GM13976 (cell line): ENCODE results near the gene PLEKHG3.

Experiments
- DNase-seq: peaks from one replicate; pipeline ENCODE4 v3.0.0; 2012; ENCODE audit warnings: low spot score
- in situ Hi-C: fragments of 300-500 bp; cut with MboI; formaldehyde crosslinking; loops from one replicate; pipeline ENCODE4 v1.12.0; 2022; ENCODE audit warnings: low sequenced_read_pairs, mixed read lengths, inconsistent platforms; ENCODE audit not compliant: unreplicated experiment
- TF ChIP-seq, protein P1 (sequence below): IDR thresholded peaks from 2 replicates; pipeline ENCODE4 v1.5.1; 2012; ENCODE audit warnings: borderline replicate concordance, mild to moderate bottlenecking; ENCODE audit not compliant: insufficient read depth; ENCODE audit errors: extremely low read depth, missing control alignments, control extremely low read depth

The PLEKHG3 gene

DNA sequence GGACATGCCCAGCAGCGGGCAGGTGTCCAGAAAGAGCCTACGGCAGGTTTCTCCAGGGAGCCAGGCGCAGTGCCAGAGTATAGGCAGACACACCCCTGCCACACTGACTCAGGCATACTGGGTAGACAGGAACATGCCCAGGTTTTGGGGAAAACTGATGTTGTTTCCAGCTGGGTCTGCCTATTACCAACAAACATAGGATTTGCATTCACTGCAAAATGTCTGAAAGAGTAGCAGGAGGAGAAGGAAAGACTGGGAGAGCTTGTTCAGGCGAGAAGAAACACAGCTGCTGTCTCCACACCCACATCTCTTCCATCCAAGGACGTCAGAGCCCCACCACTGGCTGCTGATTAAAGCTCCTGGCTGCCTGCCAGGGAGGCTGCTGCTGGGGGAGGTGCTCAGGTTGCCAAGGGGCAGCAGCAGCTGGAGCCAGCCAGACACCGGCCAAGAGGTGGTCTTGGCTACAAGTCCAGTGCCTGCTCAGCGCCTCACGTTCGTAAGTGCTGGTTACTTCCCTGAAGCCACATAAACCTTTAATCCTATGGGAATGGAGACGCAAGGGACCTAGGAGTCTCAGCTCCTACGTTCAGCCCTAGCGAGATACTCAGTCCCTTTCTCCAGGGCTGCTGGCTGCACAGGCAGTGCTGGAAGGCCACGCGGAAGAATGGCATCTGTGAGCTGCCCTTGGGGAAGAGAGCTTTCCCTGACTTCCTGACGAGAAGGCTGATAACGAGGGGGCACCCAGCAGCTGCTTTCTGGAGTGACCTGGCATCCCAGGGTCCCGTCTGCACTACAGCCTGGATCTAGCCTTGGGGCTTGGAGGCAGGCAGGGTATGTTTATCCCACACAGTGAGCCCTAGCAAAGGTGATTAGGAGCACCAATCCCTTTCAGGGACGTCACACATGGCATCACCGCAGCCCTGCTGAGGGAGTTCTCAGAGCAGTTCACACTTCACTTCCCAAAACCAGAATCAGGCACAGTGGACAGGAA is 58.1 kb downstream of the PLEKHG3 start:
- in situ Hi-C loops = no loop called here
- TF ChIP-seq, protein P1, sequence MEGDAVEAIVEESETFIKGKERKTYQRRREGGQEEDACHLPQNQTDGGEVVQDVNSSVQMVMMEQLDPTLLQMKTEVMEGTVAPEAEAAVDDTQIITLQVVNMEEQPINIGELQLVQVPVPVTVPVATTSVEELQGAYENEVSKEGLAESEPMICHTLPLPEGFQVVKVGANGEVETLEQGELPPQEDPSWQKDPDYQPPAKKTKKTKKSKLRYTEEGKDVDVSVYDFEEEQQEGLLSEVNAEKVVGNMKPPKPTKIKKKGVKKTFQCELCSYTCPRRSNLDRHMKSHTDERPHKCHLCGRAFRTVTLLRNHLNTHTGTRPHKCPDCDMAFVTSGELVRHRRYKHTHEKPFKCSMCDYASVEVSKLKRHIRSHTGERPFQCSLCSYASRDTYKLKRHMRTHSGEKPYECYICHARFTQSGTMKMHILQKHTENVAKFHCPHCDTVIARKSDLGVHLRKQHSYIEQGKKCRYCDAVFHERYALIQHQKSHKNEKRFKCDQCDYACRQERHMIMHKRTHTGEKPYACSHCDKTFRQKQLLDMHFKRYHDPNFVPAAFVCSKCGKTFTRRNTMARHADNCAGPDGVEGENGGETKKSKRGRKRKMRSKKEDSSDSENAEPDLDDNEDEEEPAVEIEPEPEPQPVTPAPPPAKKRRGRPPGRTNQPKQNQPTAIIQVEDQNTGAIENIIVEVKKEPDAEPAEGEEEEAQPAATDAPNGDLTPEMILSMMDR = no peak
- no peak for DNase-seq

DNA sequence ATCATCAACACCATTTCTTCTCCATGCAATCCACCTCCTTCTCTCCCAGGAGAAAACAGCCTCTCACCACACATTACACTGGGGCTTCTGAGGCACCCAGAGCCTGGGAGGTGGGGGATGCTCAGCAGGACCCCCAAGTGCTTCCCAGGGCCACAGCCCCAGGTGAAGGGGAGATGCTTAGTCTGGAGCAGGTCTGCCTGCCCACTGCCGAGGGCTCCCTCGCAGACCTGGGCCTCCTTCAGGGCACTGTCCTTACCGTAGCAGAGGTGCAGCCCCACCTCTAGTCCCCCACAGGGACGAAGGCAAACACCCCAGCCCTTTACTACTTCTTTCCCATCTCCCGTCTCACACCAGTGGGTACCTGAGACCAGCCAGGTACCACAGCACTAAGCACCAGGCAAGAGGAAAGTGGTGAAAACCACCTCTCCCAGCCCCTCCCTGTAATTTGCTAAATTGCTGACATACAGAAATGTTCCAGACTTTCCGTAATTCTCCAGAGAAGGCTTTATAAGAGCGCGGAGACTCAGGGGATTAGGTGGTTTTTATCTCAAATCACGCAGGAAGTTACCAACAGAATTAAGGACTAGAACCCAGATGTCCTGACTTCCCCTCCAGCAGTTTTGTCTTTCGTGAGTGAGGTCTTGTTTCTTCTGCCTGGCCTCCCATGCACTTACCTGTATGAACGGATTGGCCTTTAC is 59.0 kb downstream of the PLEKHG3 start:
- in situ Hi-C loops = no loop called here
- TF ChIP-seq, protein P1 = no peak
- no peak for DNase-seq

DNA sequence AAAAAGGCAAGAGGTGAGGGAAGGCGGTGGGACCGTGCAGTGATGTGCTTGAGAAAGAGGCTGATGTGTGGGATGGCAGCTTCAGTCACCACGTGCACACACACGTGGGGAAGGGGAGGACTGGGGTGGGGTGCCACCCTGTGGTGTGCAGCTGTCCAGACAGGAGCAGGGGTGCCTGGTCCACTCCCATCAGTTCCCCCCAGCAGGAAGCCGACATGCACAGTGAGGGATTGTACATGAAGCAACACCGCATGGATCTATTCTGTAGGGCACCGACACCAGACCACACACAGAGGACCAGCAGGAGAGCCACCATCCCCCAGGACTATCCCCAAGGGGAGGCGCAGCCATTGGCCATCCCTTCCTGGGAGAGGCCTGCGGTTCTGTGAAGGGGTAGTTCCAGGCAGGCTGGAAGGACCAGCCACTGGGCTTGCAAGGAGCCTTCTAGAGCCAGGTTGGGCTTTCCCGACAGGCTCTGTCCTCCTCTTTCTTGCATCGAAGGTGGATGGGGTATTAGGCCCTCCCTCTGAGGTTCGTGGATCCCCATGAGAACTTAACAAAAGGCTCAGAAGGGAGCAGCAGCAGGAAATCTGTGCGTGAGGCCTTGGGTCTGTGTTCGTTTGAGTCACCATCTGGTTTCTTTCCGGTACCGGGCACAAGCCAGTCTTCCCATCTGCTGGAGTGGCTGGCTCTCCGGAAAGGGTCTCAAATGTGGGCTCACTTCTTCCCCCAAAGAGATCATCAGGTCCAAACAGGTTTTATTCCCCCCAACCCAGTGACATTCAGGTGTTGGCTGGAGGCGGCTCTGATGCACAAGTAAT is 59.8 kb downstream of the PLEKHG3 start:
- in situ Hi-C loops = no loop called here
- TF ChIP-seq, protein P1 = no peak
- no peak for DNase-seq

DNA sequence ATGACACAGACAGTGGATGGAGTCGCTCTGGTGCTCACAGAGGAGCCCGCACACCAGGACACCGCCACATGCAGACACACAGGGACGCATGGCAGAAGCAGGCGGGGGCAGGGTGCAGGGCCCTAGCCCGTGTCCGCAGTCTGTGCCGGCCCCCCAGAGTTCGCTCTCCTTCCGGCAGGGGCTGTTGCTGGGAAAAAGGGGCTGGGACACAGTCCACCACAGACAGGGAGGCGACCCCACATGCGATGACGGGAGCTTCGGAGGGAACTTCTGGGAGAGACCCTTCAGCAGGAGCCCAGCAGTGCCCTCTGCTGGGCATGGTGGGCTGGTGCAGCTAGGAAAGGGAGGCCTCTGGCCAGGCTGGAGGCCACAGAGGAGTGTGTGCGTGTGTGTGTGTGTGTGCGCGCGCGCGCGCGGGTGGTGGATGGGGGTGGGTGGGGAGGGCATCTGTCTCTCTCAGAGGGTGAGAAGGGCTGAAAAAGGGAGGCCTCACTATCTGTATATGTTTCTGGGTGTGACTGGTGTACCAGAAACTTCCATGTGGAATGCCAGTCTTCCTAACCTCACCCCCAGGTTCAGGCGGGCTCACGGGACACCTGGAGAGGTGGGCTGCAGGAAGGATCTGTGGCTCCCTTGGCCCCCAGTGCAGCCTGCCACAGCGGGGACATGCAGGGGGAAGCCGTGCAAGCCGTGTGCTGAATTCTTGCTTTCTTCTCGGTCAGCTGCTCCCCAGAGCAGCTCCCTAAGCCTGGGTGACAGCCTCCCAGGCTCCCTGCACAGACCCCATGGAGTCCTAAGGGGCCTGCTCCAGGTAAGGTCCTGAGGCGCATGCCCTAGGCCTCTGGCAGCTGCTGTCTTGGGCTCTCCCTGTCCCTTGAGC is 60.7 kb downstream of the PLEKHG3 start:
- TF ChIP-seq, protein P1 = peak; percentile 94
- DNase-seq = peak; percentile 90
- in situ Hi-C loops = no loop called here

DNA sequence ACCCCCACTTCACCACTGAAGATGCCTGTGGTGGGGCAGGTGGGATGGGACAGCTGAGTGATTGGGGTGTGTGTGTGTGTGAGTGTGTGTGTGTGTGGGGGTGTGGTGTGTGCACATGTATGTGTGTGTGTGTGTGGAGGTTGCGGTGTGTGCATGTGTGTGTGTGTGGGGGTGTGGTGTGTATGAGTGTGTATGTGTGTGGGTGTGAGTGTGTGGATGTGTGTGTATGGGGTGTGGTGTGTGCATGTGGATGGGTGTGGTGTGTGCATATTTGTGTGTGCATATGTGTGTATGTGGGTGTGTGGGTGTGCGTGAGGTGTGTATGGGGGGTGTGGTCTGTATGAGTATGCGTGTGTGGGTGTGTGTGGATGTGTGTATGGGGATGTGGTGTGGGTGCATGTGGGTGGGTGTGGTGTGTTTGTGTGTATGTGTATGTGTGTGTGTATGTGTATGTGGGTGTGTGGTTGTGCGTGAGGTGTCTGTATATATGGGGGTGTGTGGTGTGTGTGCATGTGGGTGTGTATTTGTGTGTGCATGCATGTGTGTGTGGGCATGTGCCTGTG is 61.6 kb downstream of the PLEKHG3 start:
- TF ChIP-seq, protein P1 = no peak

More for the DNA sequence above, 61.6 kb downstream of the PLEKHG3 start:
- no peak for DNase-seq
- in situ Hi-C loops = no loop called here
